Right renal pelvis (tissue), 4 donors: ENCODE results near the gene GSC2. TPM values are rescaled to one million over a fixed set of nuclear protein-coding genes. Genes with fewer than 3 reads are reported as not detected.

Source experiments
- DNase-seq, 4 donors: peaks; one replicate each; pipeline ENCODE4 v3.0.0-alpha.2; 2013; ENCODE audit warnings: low read depth in 4 of 4, low spot score in 3 of 4, missing footprints in 1 of 4
- polyA plus RNA-seq, 4 donors: library from polyadenylated mRNA; unstranded; fragments of 120-200 nt; gene quantifications; one replicate each; pipeline ENCODE4 v1.2.1, GENCODE V29; 2013; ENCODE audit not compliant: insufficient read length in 4 of 4

The GSC2 gene
- polyA plus RNA-seq, 4 donors = not detected

DNA sequence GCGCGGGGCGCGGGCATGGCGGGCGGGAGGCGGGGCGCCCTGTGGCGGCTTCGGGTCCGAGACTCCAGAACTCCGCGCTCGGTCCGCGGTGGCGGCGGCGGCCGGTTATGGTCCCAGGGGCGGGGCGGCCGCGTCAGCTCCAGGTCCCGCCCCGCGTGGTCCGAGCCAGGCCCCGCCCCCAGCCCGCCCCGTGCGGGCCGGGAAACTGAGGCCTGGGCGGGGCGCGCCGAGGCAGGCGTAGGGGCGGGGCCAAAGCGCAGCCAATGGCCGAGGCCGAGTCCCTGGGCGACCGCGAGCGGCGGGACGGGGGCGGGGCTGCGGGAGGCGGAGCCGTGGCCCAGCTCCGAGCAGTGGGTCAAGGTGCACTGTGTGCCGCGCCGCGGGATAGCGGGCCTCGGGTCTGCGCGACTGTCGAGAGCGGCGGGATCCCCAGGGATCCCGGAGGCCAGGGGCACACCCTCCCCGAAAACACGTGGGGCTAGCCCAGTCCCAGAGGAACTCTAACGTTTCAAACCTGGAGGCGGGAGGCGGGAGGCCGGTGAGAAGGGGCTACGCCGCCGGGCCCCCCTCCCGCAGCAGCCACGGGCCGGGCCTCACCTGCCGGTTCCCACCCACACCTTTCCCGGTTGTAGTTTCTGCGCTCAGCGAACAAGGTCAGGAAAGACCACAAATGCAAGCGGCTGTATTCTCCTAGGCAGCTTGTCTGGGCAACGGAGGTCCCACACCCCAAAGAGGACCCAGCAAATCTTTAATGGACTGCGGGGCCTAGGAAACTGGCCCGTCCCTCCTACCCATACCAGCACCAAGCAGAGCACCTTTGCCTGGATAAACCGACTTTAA lies 28.8 kb upstream of the GSC2 start, which contains the start of gene SLC25A1:
Gene SLC25A1, minus strand, starts transcription at position 80 of the 840 bp plus-strand sequence. Its CDS starts 63 bp downstream, at position 17.
- DNase-seq = peak; percentile 69 to 82 (median 78)

DNA sequence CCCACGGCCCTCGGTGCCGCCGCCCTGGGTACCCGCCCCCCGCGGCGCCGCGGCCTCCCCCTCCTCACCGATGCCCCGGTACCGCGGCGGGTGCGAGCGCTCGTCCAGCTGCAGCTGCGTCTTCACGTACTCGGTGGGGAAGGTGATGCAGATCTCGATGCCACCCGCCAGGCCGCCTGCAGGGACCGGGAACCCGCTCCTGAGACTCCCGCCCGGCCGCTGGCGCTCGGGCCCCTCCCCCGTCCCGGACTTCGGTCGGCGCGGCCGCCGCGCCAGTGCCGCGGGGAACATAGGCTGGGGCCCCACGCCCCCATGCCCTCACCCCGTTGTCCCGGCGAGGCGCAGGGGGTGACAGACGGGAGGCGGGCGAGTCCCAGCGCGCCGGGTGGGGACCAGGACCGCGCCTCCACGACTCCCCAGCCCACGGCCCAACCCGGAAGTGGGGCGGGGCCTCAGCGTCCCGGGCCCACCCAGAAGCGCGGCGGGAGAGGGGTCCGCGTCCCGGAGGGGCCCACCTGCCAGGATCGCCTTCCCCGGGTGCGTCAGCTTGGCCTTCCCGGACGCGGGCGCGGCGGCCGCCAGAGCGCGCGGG lies 28.1 kb upstream of the GSC2 start:
- DNase-seq = peak in 2 of 4 donors; percentile 12 to 16

DNA sequence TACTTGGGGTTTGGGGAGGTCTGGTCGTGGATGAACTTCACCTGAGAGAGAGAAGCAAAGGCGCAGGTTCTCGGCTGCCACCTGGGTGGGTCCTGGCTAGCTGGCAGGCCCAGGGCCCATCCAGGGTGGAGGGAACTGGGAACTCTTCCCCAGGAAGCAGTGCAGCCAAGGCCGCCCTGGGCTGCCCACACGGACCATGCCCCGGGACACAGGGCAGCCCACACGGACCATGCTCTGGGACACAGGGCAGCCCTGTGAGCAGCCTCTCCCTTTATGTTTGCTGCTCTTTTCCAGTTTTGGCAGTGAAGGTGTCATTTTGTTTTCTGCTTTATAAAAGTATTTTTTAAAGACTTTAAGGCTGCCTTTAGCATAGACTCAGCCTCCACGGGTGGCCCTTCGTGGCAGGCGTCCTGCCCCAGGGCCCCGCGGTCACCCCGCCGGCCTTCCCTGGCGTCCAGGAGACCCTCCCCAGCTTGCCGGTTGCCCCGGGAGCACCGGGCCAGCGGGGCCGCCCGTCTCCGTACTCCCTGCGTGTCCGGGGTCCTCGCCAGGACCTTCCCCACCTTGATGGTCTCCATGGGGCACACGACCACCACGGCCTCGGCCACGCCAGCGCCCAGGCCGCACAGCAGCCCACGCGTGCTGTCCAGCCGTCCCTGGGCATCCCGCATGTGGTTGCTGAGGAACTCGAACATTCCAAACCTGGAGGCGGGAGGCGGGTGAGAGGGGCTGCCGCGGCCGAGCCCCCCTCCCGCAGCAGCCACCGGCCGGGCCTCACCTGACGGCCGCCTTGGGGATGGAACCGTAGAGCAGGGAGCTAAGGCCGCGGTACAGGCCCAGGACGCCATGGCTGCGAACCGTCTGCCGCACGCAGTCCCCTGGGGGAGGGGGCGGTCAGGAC lies 27.3 kb upstream of the GSC2 start:
- DNase-seq = no peak

- no peak for DNase-seq
Observed at GRCh38 chr22:19176732-19177131, 26.6 kb upstream of the GSC2 start.

DNA sequence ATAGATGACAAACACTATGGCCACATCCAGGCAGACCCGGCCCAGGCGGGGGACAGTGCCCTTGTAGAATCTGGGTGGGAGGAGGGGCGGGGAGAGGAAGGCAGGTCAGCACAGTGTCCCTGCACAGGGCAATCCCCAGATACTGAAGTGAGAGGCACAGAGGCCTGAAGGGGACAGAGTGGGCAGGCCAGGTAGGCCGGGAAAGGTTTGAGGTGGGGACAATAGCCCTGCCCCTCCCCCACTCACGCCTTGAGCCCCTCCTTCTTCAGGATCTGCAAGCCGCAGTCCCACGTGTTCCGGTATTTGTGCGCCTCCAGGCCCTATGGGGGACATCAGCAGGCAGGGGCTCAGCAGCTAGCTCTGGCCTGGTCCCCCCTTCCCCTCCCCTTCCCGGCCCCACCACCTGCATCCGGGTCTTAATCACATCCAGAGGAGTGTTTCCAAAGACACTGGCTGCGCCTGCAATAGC lies 26.1 kb upstream of the GSC2 start:
- no peak for DNase-seq

DNA sequence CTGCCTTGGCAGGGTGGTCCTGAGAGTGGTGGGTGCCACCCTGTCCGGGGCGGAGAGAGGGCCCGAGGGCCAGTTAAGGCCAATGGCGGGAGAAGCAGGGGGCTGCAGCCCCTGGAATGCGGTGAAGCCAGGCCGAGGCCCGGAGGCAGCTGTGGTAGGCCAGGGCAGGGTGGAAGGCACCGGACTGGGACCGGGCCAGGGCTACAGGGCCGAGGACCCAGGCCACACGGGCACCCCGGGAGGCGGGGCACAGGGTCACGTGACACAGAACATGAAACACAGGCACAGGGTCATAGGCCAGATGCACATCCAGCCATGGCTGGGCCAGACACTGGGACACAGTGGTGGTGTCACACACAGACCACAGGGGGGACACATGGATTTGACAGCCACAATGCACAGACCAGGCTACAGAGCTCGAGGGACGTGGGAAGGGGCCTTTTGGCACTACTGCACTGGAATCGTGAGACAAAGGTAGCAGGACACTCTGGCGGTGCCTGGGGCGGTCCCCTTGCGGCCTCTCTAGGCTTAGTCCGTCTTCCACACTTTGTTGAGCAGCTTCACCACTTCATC lies 25.6 kb upstream of the GSC2 start:
- no peak for DNase-seq

DNA sequence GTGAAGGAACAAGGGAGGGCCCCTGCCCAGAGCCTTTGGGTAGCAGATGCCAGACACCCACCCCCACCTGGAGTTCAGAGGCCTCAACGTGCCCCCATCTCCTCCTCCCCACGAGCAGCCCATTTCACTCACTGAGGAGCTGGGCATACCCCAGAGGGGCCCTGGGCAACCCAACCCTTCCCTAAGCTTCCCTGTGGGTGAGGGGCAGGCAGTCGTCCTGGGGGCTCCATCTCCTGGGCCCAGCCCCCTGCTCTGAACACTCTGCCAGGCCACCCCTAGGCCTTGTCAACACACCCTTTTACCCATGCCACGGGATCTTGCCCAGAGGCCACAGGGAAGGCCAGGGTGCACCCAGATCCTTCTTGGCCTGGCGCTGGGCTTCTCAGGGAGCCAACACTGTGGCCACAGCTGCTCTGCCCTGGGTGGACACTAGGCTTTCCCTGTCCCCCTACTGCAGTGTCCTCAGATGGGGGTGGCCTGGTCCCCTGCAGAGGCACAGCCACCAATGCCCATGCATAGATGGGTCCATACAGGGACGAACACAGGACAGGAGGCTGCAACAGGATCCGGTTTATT lies 25.0 kb upstream of the GSC2 start:
- DNase-seq = no peak

DNA sequence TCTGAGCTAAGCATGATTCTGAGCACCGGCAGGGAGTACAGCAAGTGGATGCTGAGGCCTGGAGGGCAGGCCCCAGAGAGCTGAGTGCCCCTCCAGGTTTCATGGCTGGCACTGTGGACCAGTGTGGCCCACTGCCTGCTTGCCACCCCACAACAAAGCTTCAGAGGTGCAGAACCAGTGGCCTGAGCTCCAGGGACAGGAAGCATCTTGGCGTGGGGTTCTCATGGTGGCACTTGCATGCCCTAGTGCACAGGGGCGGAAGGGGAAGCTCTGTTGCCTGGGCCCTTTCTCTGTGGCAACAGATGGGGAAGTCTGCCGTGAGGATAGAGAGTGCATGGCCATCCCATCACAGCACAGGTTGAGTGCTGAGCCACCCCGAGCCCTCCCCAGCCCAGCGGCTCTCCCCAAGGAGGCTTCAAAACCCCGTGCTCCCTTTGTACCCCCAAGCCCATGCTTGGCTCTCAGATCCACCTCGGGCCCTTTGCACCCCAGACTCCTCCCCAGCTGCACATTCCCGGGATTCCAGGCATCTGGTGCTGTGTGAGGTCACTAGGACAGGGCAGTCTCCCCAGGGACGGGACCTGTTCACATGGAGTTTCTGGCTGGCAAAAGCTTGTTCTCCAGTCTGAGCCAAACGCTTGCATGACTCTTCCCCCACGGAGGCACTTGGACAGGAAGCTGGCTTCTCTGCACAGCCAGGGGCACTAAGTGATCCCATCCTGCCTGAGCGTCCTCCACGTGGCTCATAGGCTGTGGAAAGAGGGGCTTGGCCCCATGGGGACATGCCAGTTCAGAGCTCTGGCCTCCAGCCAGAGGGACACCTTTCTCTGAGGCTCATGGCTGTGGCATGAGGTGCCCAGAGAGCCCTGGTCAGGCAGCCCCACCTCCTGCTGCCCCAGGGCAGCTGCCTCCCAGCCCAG lies 24.3 kb upstream of the GSC2 start:
- no peak for DNase-seq

GRCh38 chr22:19173047-19174035 lies 23.2 kb upstream of the GSC2 start:
- no peak for DNase-seq

DNA sequence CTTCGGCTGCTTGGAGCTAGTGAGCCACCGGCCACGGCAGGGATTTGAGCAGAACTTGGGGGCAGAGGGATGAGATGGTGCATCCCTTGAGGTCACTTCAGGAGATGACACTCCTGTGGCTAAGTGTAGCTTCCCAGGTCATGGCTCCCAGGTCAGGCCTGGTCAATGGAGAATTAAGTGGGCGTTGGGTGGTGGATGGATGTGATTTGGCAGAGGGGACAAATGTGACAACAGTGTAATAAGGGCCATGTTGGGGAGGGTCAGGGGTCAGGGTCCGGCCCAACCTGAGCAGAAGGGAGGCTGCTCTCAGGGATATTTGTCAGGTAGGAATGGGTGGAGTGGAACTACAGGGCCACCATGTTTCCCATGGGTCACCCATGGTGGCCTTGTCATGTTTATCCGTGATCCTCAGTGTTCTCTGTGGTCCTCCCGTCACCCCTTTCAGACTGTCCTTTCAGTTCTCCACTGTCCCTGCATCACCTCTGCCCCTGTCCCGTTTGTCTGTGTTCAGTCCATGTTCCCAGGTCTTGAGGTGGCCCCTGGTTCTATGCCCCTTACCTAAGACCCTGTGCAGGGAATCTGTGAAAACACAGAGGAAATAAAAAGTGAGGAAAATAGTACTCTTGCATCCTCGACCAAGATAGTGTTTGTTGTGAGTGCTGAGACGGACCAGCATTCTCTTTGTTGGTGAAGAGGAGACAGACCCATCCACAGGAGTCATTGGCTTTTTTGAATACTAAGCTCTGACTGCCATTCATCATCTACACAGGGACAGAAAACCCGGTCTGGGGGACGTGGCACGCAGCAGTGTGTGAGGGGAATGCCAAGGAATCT lies 22.3 kb upstream of the GSC2 start:
- no peak for DNase-seq

DNA sequence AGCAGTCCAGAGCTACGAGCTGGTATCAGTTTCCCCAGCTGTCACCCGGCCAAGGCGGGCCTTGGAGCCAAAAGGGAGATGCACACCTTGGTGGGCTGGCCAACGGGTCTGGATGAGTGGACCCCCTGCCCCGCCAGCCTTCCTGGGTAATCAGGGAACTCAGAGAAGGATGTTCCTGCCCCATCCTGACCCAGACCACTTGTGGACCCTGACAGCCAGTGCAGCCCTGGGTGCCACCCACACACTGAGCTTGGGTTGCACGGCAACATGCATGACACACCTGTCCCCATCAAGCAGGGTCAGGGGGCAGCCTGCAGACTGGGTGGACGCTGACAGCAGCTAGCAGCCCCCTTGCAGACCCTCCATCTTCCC lies 19.8 kb upstream of the GSC2 start:
- no peak for DNase-seq

- DNase-seq = no peak
Observed at GRCh38 chr22:19169002-19169946, 19.2 kb upstream of the GSC2 start.

DNA sequence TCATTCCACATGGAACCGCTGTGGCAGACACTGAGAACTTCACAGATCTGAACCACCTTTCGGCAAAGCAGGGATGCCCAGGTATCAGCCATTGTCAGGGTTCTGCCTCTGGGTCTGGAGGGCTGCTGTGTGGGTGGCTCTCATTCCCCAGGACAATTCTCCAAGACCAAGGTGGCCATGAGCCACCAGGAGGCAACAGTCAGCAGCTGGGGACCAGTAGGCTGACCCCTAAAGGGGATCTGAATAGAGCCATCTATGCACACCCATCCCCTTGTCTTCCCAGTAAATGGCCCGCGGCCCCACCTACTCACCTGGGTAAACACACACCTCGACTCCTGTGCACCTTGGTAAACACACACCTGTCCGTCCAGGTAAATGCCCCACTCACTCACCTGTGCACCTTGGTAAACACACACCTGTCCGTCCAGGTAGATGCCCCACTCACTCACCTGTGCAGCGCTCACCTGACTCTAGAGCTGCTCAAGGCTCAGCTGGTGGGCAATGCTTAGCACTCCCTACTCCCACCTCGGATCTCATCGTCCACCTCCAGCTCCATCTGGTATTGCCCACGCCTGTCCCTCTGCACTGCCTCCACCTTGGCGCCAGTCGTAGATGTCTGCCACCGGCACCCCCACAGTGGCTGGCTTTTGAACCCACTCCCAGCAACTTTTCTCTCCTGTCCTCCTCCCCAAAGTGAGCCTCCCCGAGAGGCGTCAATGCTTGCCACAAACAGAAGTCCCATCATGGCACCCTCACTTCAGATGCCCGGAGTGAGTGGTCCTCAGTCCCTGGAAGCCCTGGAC lies 18.2 kb upstream of the GSC2 start:
- no peak for DNase-seq

DNA sequence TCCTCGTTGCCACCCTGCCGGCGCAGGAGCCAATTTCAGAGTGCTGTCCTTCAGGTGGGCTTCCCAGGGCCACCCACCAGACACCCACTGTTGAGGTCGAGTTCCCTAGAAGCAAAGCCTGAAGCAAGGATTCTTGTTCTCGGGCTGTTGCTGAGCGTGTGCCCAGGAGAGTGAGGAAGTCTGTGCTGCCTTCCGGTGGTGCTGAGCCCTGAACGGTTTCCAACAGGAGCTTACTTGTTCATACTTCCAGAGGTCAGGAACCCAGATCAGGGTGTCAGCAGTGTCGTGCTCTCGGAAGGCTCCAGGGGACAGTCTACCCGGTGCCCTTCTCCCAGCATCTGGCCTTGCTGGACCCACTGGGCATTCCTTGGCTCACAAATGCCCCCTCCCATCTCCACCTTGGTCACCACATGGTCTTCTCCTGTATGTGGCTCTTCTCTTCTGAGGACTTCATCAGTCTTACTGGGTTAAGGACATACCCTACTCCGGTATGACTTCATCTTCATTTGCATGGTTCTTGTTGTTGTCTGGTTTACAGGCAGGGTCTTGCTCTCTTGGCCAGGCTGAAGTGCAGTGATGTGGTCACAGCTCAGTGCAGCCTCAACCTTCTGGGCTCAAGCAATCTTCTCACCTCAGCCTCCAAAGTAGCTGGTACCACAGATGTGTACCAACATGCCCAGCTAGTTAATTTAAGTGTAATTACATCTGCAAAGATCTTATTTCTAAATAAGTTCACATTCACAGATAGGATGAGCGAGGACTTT lies 17.2 kb upstream of the GSC2 start:
- DNase-seq = no peak

GRCh38 chr22:19166421-19166820 lies 16.3 kb upstream of the GSC2 start:
- no peak for DNase-seq
